GM12878 (cell line): ENCODE results near the gene GOLGA6L10.
"Not testable (repeated sequence)": the region's sequence is repeated elsewhere in the genome, so short reads cannot be mapped to it uniquely, and the experiment has no call there.

Experiments
- CHD2 ChIP-seq: IDR thresholded peaks from 2 replicates; pipeline ENCODE4 v1.6.1; 2011; ENCODE audit warnings: low read depth, low read length, improper control_type of control experiment, borderline replicate concordance
- EGR1 ChIP-seq, 2 experiments: IDR thresholded peaks; 1 replicate in 1 of 2; 2 replicates in 1 of 2; pipeline ENCODE4 v1.6.1; 2011 to 2012; ENCODE audit warnings: low read depth in 2 of 2, low read length in 2 of 2, borderline replicate concordance in 1 of 2, mild to moderate bottlenecking in 1 of 2, moderate library complexity in 1 of 2
- NFYB ChIP-seq: IDR thresholded peaks from 2 replicates; pipeline ENCODE4 v1.6.1; 2011; ENCODE audit warnings: low read depth, mild to moderate bottlenecking, low read length, improper control_type of control experiment, moderate library complexity; ENCODE audit not compliant: insufficient read depth
- ZBED1 ChIP-seq: IDR thresholded peaks from 2 replicates; pipeline ENCODE4 v1.6.1; 2016; ENCODE audit warnings: borderline replicate concordance
- TF ChIP-seq, protein P1 (sequence below), 3 experiments: IDR thresholded peaks in 2 of 3; conservative IDR thresholded peaks in 1 of 3; 2 replicates each; pipeline ENCODE4 v1.5.1; 2011; ENCODE audit warnings: low read depth in 3 of 3, low read length in 3 of 3, mild to moderate bottlenecking in 3 of 3, control low read depth in 2 of 3, moderate library complexity in 2 of 3, inconsistent platforms in 1 of 3, mixed read lengths in 1 of 3; ENCODE audit not compliant: control insufficient read depth in 2 of 3, insufficient read depth in 1 of 3; ENCODE audit errors: extremely low read depth in 1 of 3
- TF ChIP-seq, protein P2 (sequence below): IDR thresholded peaks from 2 replicates; pipeline ENCODE4 v1.6.1; 2012; ENCODE audit warnings: low read length, inconsistent platforms

DNA sequence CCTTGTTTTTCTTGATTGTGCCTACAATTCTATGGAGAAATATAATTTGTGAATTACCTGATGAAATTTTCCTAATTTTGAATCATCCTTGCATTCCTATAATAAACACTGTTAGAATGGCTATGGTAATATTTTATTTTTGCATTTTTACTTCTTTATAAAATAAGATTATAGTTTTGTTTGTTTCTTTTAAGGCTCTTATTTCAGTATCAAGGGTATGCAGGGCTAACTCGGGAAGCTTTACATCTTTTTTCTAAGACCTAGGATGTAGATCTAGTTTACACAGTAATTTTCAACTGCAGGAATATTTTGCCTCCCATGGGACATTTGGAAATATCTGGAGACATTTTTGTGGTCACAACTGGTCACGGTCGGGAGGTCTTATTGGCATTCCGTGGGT lies 46.5 kb upstream of the GOLGA6L10 start:
- not testable (repeated sequence) for TF ChIP-seq EGR1 (IDR thresholded peaks at IDR 0.05; ENCODE audit: borderline replicate concordance in 1 of 2, low read depth in 2 of 2, low read length in 2 of 2); ZBED1; NFYB; CHD2
- TF ChIP-seq, protein P1, sequence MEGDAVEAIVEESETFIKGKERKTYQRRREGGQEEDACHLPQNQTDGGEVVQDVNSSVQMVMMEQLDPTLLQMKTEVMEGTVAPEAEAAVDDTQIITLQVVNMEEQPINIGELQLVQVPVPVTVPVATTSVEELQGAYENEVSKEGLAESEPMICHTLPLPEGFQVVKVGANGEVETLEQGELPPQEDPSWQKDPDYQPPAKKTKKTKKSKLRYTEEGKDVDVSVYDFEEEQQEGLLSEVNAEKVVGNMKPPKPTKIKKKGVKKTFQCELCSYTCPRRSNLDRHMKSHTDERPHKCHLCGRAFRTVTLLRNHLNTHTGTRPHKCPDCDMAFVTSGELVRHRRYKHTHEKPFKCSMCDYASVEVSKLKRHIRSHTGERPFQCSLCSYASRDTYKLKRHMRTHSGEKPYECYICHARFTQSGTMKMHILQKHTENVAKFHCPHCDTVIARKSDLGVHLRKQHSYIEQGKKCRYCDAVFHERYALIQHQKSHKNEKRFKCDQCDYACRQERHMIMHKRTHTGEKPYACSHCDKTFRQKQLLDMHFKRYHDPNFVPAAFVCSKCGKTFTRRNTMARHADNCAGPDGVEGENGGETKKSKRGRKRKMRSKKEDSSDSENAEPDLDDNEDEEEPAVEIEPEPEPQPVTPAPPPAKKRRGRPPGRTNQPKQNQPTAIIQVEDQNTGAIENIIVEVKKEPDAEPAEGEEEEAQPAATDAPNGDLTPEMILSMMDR (IDR thresholded peaks at IDR 0.05 in 2 of 3, conservative IDR thresholded peaks at IDR 0.05 in 1 of 3; ENCODE audit: control insufficient read depth in 2 of 3, extremely low read depth in 1 of 3, insufficient read depth in 1 of 3, low read depth in 3 of 3, low read length in 3 of 3), result not testable (repeated sequence)
- TF ChIP-seq, protein P2, sequence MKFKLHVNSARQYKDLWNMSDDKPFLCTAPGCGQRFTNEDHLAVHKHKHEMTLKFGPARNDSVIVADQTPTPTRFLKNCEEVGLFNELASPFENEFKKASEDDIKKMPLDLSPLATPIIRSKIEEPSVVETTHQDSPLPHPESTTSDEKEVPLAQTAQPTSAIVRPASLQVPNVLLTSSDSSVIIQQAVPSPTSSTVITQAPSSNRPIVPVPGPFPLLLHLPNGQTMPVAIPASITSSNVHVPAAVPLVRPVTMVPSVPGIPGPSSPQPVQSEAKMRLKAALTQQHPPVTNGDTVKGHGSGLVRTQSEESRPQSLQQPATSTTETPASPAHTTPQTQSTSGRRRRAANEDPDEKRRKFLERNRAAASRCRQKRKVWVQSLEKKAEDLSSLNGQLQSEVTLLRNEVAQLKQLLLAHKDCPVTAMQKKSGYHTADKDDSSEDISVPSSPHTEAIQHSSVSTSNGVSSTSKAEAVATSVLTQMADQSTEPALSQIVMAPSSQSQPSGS, result not testable (repeated sequence)
